ENCODE data around the gene PCP2. TPM values are rescaled to one million over a fixed set of nuclear protein-coding genes. Genes with fewer than 3 reads are reported as not detected.

Gene PCP2
- total RNA-seq, 4 donors from 2014 or later = 0.53 to 0.57 TPM; not detected in 2

GRCh38 chr19:7655581-7655980 is 22.1 kb upstream of the PCP2 start:
- H3K36me3 ChIP-seq = no peaks in the 10 kb centered on the region
- intact Hi-C loops (cut with DNase I) = no loop called here
- peaks cover 0 to 25% (median 5%) of the 10 kb centered on the region in 3 donors for H3K4me1 ChIP-seq
- H3K27ac ChIP-seq = no peak overlapping the region
- TF ChIP-seq CTCF (IDR thresholded peaks at IDR 0.05) (no peak), POLR2A (IDR thresholded peaks at IDR 0.05) (no peak)
- no peak overlapping the region for H3K4me3 ChIP-seq
- DNase-seq = no peak
- no peaks in the 10 kb centered on the region for H3K9me3 ChIP-seq
- H3K27me3 ChIP-seq = peaks cover 0 to 24% (median 0%) of the 10 kb centered on the region in 4 donors
- WGBS, 2 donors = 61 to 73% methylated on average over 8 of the region's 8 CpGs

- Histone ChIP-seq H3K36me3 (no peaks in the 10 kb centered on the region), H3K9me3 (no peaks in the 10 kb centered on the region), H3K27ac (no peak overlapping the region), H3K4me3 (no peak overlapping the region), H3K4me1 (peaks cover 0 to 25% (median 5%) of the 10 kb centered on the region in 3 donors), H3K27me3 (peaks cover 0 to 21% (median 0%) of the 10 kb centered on the region in 4 donors)
- 23 to 35% methylated on average over 8 of the region's 8 CpGs for WGBS, 2 donors
- intact Hi-C loops (cut with DNase I) = no loop called here
- TF ChIP-seq POLR2A (IDR thresholded peaks at IDR 0.05) = no peak
- no peak for TF ChIP-seq CTCF (IDR thresholded peaks at IDR 0.05)
- no peak for DNase-seq
Measured at GRCh38 chr19:7654401-7654800, 20.9 kb upstream of the PCP2 start.

GRCh38 chr19:7652061-7652641 is 18.6 kb upstream of the PCP2 start:
- DNase-seq = peak; percentile 24
- Histone ChIP-seq H3K9me3 (no peaks in the 10 kb centered on the region), H3K27me3 (peaks cover 0 to 19% (median 0%) of the 10 kb centered on the region in 4 donors), H3K4me1 (peaks cover 0 to 19% (median 5%) of the 10 kb centered on the region in 3 donors), H3K36me3 (peaks cover 0 to 8% (median 0%) of the 10 kb centered on the region in 3 donors), H3K27ac (peak overlapping the region in 2 of 4 donors; percentile 29 to 63), H3K4me3 (peak overlapping the region in 3 of 4 donors; percentile 14 to 56 (median 19))
- no peak for TF ChIP-seq POLR2A (IDR thresholded peaks at IDR 0.05)
- peak; percentile 95 to 99 (median 98) for TF ChIP-seq CTCF (IDR thresholded peaks at IDR 0.05)
- WGBS, 2 donors = 1 to 4% methylated on average over 23 to 26 of the region's 28 CpGs
- intact Hi-C loops (cut with DNase I) = no loop called here

- Histone ChIP-seq H3K4me1 (peaks cover 0 to 18% (median 5%) of the 10 kb centered on the region in 3 donors), H3K27me3 (peaks cover 0 to 37% (median 0%) of the 10 kb centered on the region in 4 donors), H3K27ac (no peak overlapping the region), H3K36me3 (peaks cover 0 to 26% (median 4%) of the 10 kb centered on the region in 3 donors), H3K9me3 (no peaks in the 10 kb centered on the region), H3K4me3 (no peak overlapping the region)
- intact Hi-C loops (cut with DNase I) = no loop called here
- WGBS, 2 donors = 38 to 40% methylated on average over 2 of the region's 2 CpGs
- no peak for DNase-seq
- TF ChIP-seq POLR2A (IDR thresholded peaks at IDR 0.05) (no peak), CTCF (IDR thresholded peaks at IDR 0.05) (no peak)
Measured at GRCh38 chr19:7650148-7650547, 16.6 kb upstream of the PCP2 start.

GRCh38 chr19:7648265-7649014 is 14.9 kb upstream of the PCP2 start:
- TF ChIP-seq CTCF (IDR thresholded peaks at IDR 0.05) (no peak), POLR2A (IDR thresholded peaks at IDR 0.05) (no peak)
- Histone ChIP-seq H3K27me3 (peaks cover 0 to 50% (median 0%) of the 10 kb centered on the region in 4 donors), H3K4me3 (no peak overlapping the region), H3K36me3 (peaks cover 0 to 36% (median 4%) of the 10 kb centered on the region in 3 donors), H3K27ac (no peak overlapping the region), H3K9me3 (no peaks in the 10 kb centered on the region), H3K4me1 (peaks cover 0 to 8% (median 5%) of the 10 kb centered on the region in 3 donors)
- intact Hi-C loops (cut with DNase I) = no loop called here
- DNase-seq = no peak
- 84 to 86% methylated on average over 10 to 14 of the region's 15 CpGs for WGBS, 2 donors

Measured in esophagus squamous epithelium (tissue), 5 donors.